ENCODE results near the gene KHDC4. TPM values are rescaled to one million over a fixed set of nuclear protein-coding genes. Genes with fewer than 3 reads are reported as not detected.

KHDC4 gene
- total and polyA plus RNA-seq, 7 donors: 6.6 to 67.6 (median 33.5) TPM

GRCh38 chr1:155979597-155980343 lies 45.6 kb upstream of the KHDC4 start:
- H3K4me1 ChIP-seq: peaks cover 0 to 77% (median 62%) of the 10 kb centered on the region in 4 donors
- H3K27me3 ChIP-seq: no peaks in the 10 kb centered on the region
- peak overlapping the region; percentile 89 to 98 (median 92) for H3K27ac ChIP-seq
- H3K4me3 ChIP-seq: peak overlapping the region in 3 of 4 donors; percentile 69 to 96 (median 74)
- WGBS, 2 donors: 15 to 17% methylated on average over 4 of the region's 4 CpGs
- intact Hi-C loops (cut with DNase I): no loop called here
- H3K36me3 ChIP-seq: no peaks in the 10 kb centered on the region
- TF ChIP-seq POLR2AphosphoS5 (IDR thresholded peaks at IDR 0.05): peak in 2 of 4 donors; percentile 12
- no peak for TF ChIP-seq POLR2A (IDR thresholded peaks at IDR 0.05)
- no peaks in the 10 kb centered on the region for H3K9me3 ChIP-seq
- DNase-seq: no peak

GRCh38 chr1:155978973-155979429 lies 44.8 kb upstream of the KHDC4 start:
- peak; percentile 73 for DNase-seq
- Histone ChIP-seq H3K27me3 (no peaks in the 10 kb centered on the region), H3K27ac (peak overlapping the region; percentile 89 to 98 (median 92)), H3K36me3 (no peaks in the 10 kb centered on the region), H3K4me3 (peak overlapping the region; percentile 69 to 96 (median 84)), H3K4me1 (peaks cover 0 to 85% (median 69%) of the 10 kb centered on the region in 4 donors), H3K9me3 (no peaks in the 10 kb centered on the region)
- 1 to 3% methylated on average over 8 of the region's 8 CpGs for WGBS, 2 donors
- intact Hi-C loops (cut with DNase I): no loop called here
- no peak for TF ChIP-seq CTCF (IDR thresholded peaks at IDR 0.05)
- TF ChIP-seq POLR2AphosphoS5 (IDR thresholded peaks at IDR 0.05): no peak
- no peak for TF ChIP-seq EP300 (IDR thresholded peaks at IDR 0.05)
- no peak for TF ChIP-seq POLR2A (IDR thresholded peaks at IDR 0.05)

- Histone ChIP-seq H3K4me3 (peak within 1 kb of the TSS; percentile 69 to 96 (median 84)), H3K27ac (peak within 1 kb of the TSS; percentile 89 to 98 (median 92)), H3K9me3 (no peaks in the 10 kb centered on the region), H3K4me1 (peaks cover 0 to 86% (median 72%) of the 10 kb centered on the region in 4 donors), H3K27me3 (no peaks in the 10 kb centered on the region), H3K36me3 (no peaks in the 10 kb centered on the region)
- intact Hi-C loops (cut with DNase I): no loop called here
- TF ChIP-seq CTCF (IDR thresholded peaks at IDR 0.05) (peak in 1 of 4 experiments; percentile 10), EP300 (IDR thresholded peaks at IDR 0.05) (no peak), POLR2A (IDR thresholded peaks at IDR 0.05) (peak; percentile 26 to 43), POLR2AphosphoS5 (IDR thresholded peaks at IDR 0.05) (peak; percentile 70 to 79 (median 71))
- peak; percentile 92 for DNase-seq
- 0% methylated on average over 52 of the region's 52 CpGs for WGBS, 2 donors
These were observed 44.2 kb upstream of the KHDC4 start, which contains the start of gene ARHGEF2 for GRCh38 chr1:155978325-155978972. ARHGEF2 (minus strand) TSS chr1:155978547; CDS start chr1:155978427, 120 bp downstream.

GRCh38 chr1:155977690-155978324 lies 43.6 kb upstream of the KHDC4 start:
- H3K36me3 ChIP-seq: no peaks in the 10 kb centered on the region
- intact Hi-C loops (cut with DNase I): no loop called here
- peak overlapping the region; percentile 89 to 98 (median 92) for H3K27ac ChIP-seq
- 0 to 1% methylated on average over 52 of the region's 52 CpGs for WGBS, 2 donors
- H3K9me3 ChIP-seq: no peaks in the 10 kb centered on the region
- peaks cover 0 to 86% (median 70%) of the 10 kb centered on the region in 4 donors for H3K4me1 ChIP-seq
- no peaks in the 10 kb centered on the region for H3K27me3 ChIP-seq
- peak overlapping the region; percentile 69 to 96 (median 84) for H3K4me3 ChIP-seq
- no peak for TF ChIP-seq EP300 (IDR thresholded peaks at IDR 0.05)
- peak in 1 of 4 donors; percentile 11 for TF ChIP-seq POLR2AphosphoS5 (IDR thresholded peaks at IDR 0.05)
- peak; percentile 82 for DNase-seq

GRCh38 chr1:155976913-155977689 lies 42.9 kb upstream of the KHDC4 start:
- 5 to 8% methylated on average over 5 of the region's 5 CpGs for WGBS, 2 donors
- intact Hi-C loops (cut with DNase I): no loop called here
- TF ChIP-seq EP300 (IDR thresholded peaks at IDR 0.05) (no peak), POLR2AphosphoS5 (IDR thresholded peaks at IDR 0.05) (no peak), CTCF (IDR thresholded peaks at IDR 0.05) (no peak), POLR2A (IDR thresholded peaks at IDR 0.05) (no peak)
- no peak for DNase-seq
- Histone ChIP-seq H3K4me3 (peak overlapping the region; percentile 69 to 96 (median 84)), H3K27ac (peak overlapping the region; percentile 89 to 98 (median 92)), H3K9me3 (no peaks in the 10 kb centered on the region), H3K36me3 (no peaks in the 10 kb centered on the region), H3K4me1 (peaks cover 0 to 88% (median 71%) of the 10 kb centered on the region in 4 donors), H3K27me3 (no peaks in the 10 kb centered on the region)
